ENCODE results near the gene ZC3H4. TPM values are rescaled to one million over a fixed set of nuclear protein-coding genes. Genes with fewer than 3 reads are reported as not detected.

Gene ZC3H4
- total RNA-seq, 1 experiment from 2014 or later, result 51.9 TPM

DNA sequence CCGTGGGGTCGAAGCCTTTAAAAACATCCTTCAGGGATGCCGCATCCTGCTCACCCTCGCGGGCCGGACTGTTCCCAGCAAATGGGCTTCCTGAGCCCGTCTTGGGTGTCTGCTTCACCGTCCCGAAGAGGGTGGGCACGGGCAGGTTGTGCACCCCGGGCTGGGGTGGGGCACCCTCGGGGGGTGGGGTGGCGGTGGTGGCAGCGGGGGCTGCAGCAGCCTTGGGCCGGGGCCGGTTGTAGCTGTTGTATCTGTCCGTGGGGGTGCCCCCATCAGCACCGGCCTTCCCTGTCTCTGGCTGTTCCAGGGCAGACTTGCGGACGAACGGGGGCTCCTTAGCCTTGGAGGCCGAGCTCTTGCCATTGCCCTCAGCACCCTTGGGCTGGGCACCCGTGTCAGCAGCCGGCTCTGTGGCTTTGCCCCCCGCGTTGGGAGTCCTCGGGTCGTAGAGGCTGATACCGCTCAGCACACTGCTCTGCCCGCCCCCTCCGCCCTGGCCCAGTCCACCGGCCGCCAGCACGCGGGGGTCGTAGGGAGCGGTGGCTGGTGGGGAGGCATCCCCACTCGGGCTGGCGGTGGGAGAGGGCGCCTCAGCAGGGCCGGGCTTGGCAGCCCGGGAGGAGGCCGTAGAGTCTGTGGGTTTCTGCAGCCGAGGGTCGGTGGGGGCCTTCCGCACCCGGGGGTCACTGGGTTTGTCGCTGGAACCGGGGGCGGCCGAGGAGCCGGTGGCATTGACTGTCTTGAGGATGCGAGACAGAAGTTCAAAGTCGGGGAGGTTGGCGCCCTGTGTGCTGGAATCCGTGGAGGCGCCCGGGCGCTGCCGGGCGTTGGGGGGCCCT lies 47.0 kb downstream of the ZC3H4 start:
- Histone ChIP-seq H3K4me2 (no peak overlapping the region), H3K9me2 (ENCODE audit: insufficient read depth) (no peaks in the 10 kb centered on the region), H4K20me1 (ENCODE audit: insufficient read depth) (peaks cover 13% of the 10 kb centered on the region), H3K27me3 (ENCODE audit: insufficient read depth, low read depth) (no peaks in the 10 kb centered on the region), H3K79me2 (ENCODE audit: low read depth) (no peaks in the 10 kb centered on the region), H3K36me3 (ENCODE audit: low read depth) (peaks cover 12% of the 10 kb centered on the region), H3K4me1 (replicated peaks; ENCODE audit: insufficient read depth) (no peaks in the 10 kb centered on the region), H2AFZ (no peak overlapping the region), H3F3A (ENCODE audit: insufficient read depth, low read depth) (peaks cover 19% of the 10 kb centered on the region), H3K27ac (no peak overlapping the region), H3K4me3 (no peak overlapping the region), H3K9me3 (ENCODE audit: insufficient read depth, low read depth) (no peaks in the 10 kb centered on the region)
- DNase-seq, result no peak
- ChIA-PET CTCF (no interaction called here), POLR2A (ENCODE audit: unreplicated experiment) (no interaction called here)
- intact Hi-C loops (cut with micrococcal nuclease; ENCODE audit: unreplicated experiment), result no loop called here
- no TSS peak for BruUV-seq (replicated peaks)
- no peak for TF ChIP-seq EZH2 (IDR thresholded peaks at IDR 0.05; ENCODE audit: low read depth)
- TF ChIP-seq, protein P1, sequence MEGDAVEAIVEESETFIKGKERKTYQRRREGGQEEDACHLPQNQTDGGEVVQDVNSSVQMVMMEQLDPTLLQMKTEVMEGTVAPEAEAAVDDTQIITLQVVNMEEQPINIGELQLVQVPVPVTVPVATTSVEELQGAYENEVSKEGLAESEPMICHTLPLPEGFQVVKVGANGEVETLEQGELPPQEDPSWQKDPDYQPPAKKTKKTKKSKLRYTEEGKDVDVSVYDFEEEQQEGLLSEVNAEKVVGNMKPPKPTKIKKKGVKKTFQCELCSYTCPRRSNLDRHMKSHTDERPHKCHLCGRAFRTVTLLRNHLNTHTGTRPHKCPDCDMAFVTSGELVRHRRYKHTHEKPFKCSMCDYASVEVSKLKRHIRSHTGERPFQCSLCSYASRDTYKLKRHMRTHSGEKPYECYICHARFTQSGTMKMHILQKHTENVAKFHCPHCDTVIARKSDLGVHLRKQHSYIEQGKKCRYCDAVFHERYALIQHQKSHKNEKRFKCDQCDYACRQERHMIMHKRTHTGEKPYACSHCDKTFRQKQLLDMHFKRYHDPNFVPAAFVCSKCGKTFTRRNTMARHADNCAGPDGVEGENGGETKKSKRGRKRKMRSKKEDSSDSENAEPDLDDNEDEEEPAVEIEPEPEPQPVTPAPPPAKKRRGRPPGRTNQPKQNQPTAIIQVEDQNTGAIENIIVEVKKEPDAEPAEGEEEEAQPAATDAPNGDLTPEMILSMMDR (conservative IDR thresholded peaks at IDR 0.05), result no peak

- Histone ChIP-seq H2AFZ (no peak overlapping the region), H3F3A (ENCODE audit: insufficient read depth, low read depth) (peaks cover 22% of the 10 kb centered on the region), H3K27me3 (ENCODE audit: insufficient read depth, low read depth) (no peaks in the 10 kb centered on the region), H3K4me2 (no peak overlapping the region), H4K20me1 (ENCODE audit: insufficient read depth) (peaks cover 13% of the 10 kb centered on the region), H3K27ac (no peak overlapping the region), H3K4me3 (no peak overlapping the region), H3K4me1 (replicated peaks; ENCODE audit: insufficient read depth) (no peaks in the 10 kb centered on the region), H3K9me3 (ENCODE audit: insufficient read depth, low read depth) (no peaks in the 10 kb centered on the region), H3K79me2 (ENCODE audit: low read depth) (no peaks in the 10 kb centered on the region), H3K9me2 (ENCODE audit: insufficient read depth) (no peaks in the 10 kb centered on the region), H3K36me3 (ENCODE audit: low read depth) (peaks cover 3% of the 10 kb centered on the region)
- intact Hi-C loops (cut with micrococcal nuclease; ENCODE audit: unreplicated experiment), result no loop called here
- TF ChIP-seq, protein P1 (conservative IDR thresholded peaks at IDR 0.05), result no peak
- no TSS peak for BruUV-seq (replicated peaks)
- no peak for DNase-seq
- ChIA-PET POLR2A (ENCODE audit: unreplicated experiment) (no interaction called here), CTCF (no interaction called here)
Measured at GRCh38 chr19:47065242-47065641, 48.3 kb downstream of the ZC3H4 start.

- peaks cover 3% of the 10 kb centered on the region for H3K36me3 ChIP-seq (ENCODE audit: low read depth)
- H3K79me2 ChIP-seq (ENCODE audit: low read depth), result no peaks in the 10 kb centered on the region
- H3K9me2 ChIP-seq (ENCODE audit: insufficient read depth), result no peaks in the 10 kb centered on the region
- ChIA-PET CTCF (interaction anchor here (0.6 kb wide), 1 partner anchor 191 kb away, joined by 3 read pairs; no protein-coding TSS in a partner anchor), POLR2A (ENCODE audit: unreplicated experiment) (no interaction called here)
- no peak overlapping the region for H2AFZ ChIP-seq
- peaks cover 22% of the 10 kb centered on the region for H3F3A ChIP-seq (ENCODE audit: insufficient read depth, low read depth)
- peaks cover 13% of the 10 kb centered on the region for H4K20me1 ChIP-seq (ENCODE audit: insufficient read depth)
- H3K27me3 ChIP-seq (ENCODE audit: insufficient read depth, low read depth), result no peaks in the 10 kb centered on the region
- TF ChIP-seq, protein P1 (conservative IDR thresholded peaks at IDR 0.05), result no peak
- no peak for TF ChIP-seq EZH2 (IDR thresholded peaks at IDR 0.05; ENCODE audit: low read depth)
- DNase-seq, result no peak
- intact Hi-C loops (cut with micrococcal nuclease; ENCODE audit: unreplicated experiment), result no loop called here
- H3K4me3 ChIP-seq, result no peak overlapping the region
- peaks cover 1% of the 10 kb centered on the region; the same call in 1 of the 2 replicates for H3K4me1 ChIP-seq (replicated peaks; ENCODE audit: insufficient read depth)
- H3K9me3 ChIP-seq (ENCODE audit: insufficient read depth, low read depth), result no peaks in the 10 kb centered on the region
- H3K27ac ChIP-seq, result no peak overlapping the region
- BruUV-seq (replicated peaks), result no TSS peak
- no peak overlapping the region for H3K4me2 ChIP-seq
Measured at GRCh38 chr19:47063874-47064273, 49.7 kb downstream of the ZC3H4 start.

Measured in PC-9 (cell line).